WTC11 (cell line): ENCODE results near the gene PRSS33.

Experiments used
- ATF3 ChIP-seq: sonication (generic); formaldehyde crosslinking; conservative IDR thresholded peaks from 2 replicates; pipeline ENCODE4 v1.8.1; 2022; ENCODE audit warnings: mild to moderate bottlenecking, missing genetic modification reagents
- CTCF ChIP-seq: fragments of 200-600 bp; IDR thresholded peaks from 2 replicates; pipeline ENCODE4 v1.8.0; 2022; ENCODE audit warnings: antibody characterized with exemption
- NR1H2 ChIP-seq: sonication (generic); formaldehyde crosslinking; IDR thresholded peaks from 2 replicates; pipeline ENCODE4 v1.9.0; 2021; ENCODE audit warnings: mild to moderate bottlenecking, moderate library complexity, missing genetic modification reagents
- ZNF219 ChIP-seq: sonication (generic); formaldehyde crosslinking; IDR thresholded peaks from 2 replicates; pipeline ENCODE4 v1.8.0; 2023; ENCODE audit warnings: missing genetic modification reagents, mild to moderate bottlenecking, borderline replicate concordance

- TF ChIP-seq ATF3 (CRISPR knock-in tag) (no peak), CTCF (no peak), NR1H2 (no peak), ZNF219 (CRISPR knock-in tag) (no peak)
Observed at GRCh38 chr16:2835638-2836493, 48.5 kb upstream of the PRSS33 start.
